ENCODE results near the gene PM20D1.

DNA sequence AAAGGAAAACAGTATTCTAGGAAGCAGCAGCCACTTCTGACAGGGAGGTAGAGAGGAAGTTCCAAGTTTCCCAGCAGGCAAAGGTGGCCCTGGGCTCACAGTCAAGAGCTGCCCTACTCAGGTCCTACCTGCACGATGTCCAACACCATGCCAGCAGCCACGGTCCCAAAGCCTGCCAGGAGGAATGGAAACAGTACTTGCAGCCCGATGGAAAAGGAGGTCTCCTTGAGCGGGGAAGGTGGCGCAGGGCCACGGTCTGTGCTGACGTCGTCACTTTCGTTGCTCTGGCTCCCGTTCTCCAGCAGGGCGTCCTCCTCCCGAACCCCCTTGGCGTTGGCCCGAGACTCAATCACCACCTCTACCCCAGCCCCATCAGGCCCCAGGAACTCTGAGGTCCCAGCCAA lies 40.0 kb downstream of the PM20D1 start:
- no peak for TF ChIP-seq POLR2AphosphoS5 (IDR thresholded peaks at IDR 0.05; ENCODE audit: low read depth)
- no peak for TF ChIP-seq CTCF (IDR thresholded peaks at IDR 0.05; ENCODE audit: insufficient read depth, low read length)
- no peak for TF ChIP-seq GABPA (IDR thresholded peaks at IDR 0.05; ENCODE audit: low read depth)
- no peak for TF ChIP-seq REST (IDR thresholded peaks at IDR 0.05; ENCODE audit: insufficient replicate concordance, low read depth)
- no peak for TF ChIP-seq SPI1 (IDR thresholded peaks at IDR 0.05; ENCODE audit: borderline replicate concordance, low read depth)

Measured in HL-60 (cell line).